ENCODE data around the gene ECHDC3. TPM values are rescaled to one million over a fixed set of nuclear protein-coding genes. Genes with fewer than 3 reads are reported as not detected.

Gene ECHDC3
- total and polyA plus RNA-seq, 2 of the 13 experiments (the other 11 are each of a cell fraction or from before 2014, with no cell fraction given): not detected

DNA sequence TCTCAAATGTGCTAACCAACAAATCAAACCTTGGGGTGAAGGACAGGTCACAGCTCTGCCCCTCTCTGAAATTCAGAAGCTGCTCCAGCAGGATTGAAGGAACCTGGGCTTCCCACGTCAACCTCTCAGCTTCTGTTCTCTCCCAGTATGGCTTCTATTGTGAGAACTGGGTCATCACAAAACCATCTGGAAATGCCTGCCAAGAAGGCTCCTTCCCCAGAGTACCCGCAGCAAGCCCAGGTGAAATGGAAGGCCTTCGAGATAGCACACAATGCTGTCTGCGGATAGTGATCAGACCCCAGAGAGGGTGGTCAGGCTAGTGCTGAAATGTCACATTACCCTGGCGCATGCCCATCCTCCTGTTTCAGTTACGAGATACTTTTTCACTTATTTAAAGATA is 64.5 kb downstream of the ECHDC3 start (continued):
- TF ChIP-seq USF2 (IDR thresholded peaks at IDR 0.05; ENCODE audit: low read depth, low read length): no peak
- TF ChIP-seq USF2 (CRISPR knock-in tag; IDR thresholded peaks at IDR 0.05; ENCODE audit: borderline replicate concordance): no peak

GRCh38 chr10:11808808-11809207 is 66.6 kb downstream of the ECHDC3 start:
- Histone ChIP-seq H3K4me2 (ENCODE audit: low read depth, low read length) (no peak overlapping the region), H3K9ac (ENCODE audit: insufficient read depth, low read depth, low read length) (no peak overlapping the region), H3K27me3 (ENCODE audit: control insufficient read depth in 1 of 2, insufficient read depth in 2 of 2, low read length in 2 of 2) (peaks cover 0 to 38% of the 10 kb centered on the region in 2 experiments; a peak in 2 of 5 replicates), H4K20me1 (ENCODE audit: insufficient read depth, low read length) (no peaks in the 10 kb centered on the region), H3K4me3 (replicated peaks in 1 of 3; ENCODE audit: insufficient read depth in 1 of 3, low read depth in 2 of 3, low read length in 3 of 3) (no peak overlapping the region), H3K79me2 (ENCODE audit: insufficient read depth, low read length) (no peaks in the 10 kb centered on the region), H3K9me3 (ENCODE audit: low read length) (no peaks in the 10 kb centered on the region), H3K36me3 (replicated peaks in 1 of 2; ENCODE audit: control insufficient read depth in 1 of 2, insufficient read depth in 2 of 2, low read length in 2 of 2) (no peaks in the 10 kb centered on the region), H3K27ac (ENCODE audit: extremely low read length, insufficient read depth, low read length) (no peak overlapping the region), H3K4me1 (ENCODE audit: insufficient read depth, low read length) (peaks cover 50% of the 10 kb centered on the region), H2AFZ (ENCODE audit: low read length) (no peak overlapping the region)
- no peak for ATAC-seq
- intact Hi-C loops (cut with micrococcal nuclease; ENCODE audit: unreplicated experiment) (no loop called here), in situ Hi-C loops (cut with HindIII; ENCODE audit: extremely low pct_ligation_motif_present, low pct_unique_long_range_greater_than_20kb) (no loop called here)
- no peak for DNase-seq (ENCODE audit: low spot score)
- POLR2A ChIA-PET: no interaction called here
- 81% methylated on average over 5 of the region's 5 CpGs for WGBS (ENCODE audit: low lambda C conversion rate)
- TF ChIP-seq ZNF629 (CRISPR knock-in tag; conservative IDR thresholded peaks at IDR 0.05) (peak; percentile 79), HNF1A (IDR thresholded peaks at IDR 0.05; ENCODE audit: low read depth) (no peak), HNF1A (CRISPR knock-in tag; IDR thresholded peaks at IDR 0.05; ENCODE audit: borderline replicate concordance) (no peak)
- FAIRE-seq: no peak
- CTCF ChIA-PET (ENCODE audit: low intra/inter-chr PET ratio, low total read pairs): no interaction called here
- no TSS peak for BruUV-seq (replicated peaks)

All from HepG2 (cell line).